Measurements from ENCODE around the gene SEC31A. TPM values are rescaled to one million over a fixed set of nuclear protein-coding genes. Genes with fewer than 3 reads are reported as not detected.

The SEC31A gene
- total RNA-seq, 1 experiment from 2014 or later, result 128 TPM

DNA sequence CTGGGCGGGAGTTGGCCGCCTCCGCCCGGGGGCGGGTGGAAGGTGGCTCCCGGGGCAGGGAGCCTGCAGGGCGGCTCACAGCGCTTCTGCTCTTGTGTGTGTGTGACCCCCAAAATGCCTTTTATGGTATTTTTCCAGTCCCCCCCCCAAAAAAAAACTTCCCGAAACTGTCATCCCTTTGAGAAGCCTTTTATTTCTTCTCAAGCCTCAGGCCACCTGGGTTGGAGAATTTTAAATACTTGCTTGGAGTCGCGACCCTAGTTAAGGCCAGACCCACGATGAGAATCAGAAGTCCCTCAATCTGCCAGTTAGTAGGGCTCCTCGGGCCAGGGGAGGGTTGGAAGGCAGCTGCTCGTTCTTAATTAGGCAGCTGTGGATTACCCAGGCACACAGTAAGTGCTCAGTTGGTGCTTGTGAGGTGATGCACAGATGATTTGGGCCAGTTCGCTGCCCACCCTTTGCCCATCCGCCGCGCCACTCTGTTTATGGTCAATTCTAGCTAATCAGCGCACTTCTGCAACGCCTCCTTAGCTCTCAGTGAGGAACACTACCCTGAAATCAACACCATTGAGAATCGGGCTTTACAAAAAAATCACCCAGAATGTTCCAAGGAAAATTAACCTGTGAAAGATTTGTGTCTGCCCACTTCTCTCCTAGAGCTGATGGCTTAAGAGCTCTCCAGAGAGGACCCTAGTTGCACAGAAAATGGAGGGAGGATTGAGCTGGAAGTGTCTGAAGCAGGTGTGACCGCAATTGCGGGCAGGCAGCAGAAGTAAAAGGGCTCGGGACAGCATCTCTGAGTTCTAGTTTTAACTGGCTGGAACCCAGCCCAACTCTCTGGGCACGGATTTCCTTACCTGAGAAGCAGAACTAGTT, 91.7 kb downstream of the SEC31A start:
- no peak overlapping the region for H3T11ph ChIP-seq (ENCODE audit: low read length)
- no peak overlapping the region for H3K23ac ChIP-seq (ENCODE audit: insufficient read length, low read depth, low read length)
- H3K4me3 Mint-ChIP-seq, result peak overlapping the region; percentile 62 to 80
- no peak overlapping the region for H3K27ac ChIP-seq (ENCODE audit: insufficient read length, low read depth, low read length)
- no peak overlapping the region for H2BK5ac ChIP-seq (ENCODE audit: insufficient read length, low read length)
- H3K79me2 ChIP-seq (ENCODE audit: insufficient read depth, low read length), result no peaks in the 10 kb centered on the region
- H3K18ac ChIP-seq (ENCODE audit: insufficient read length, low read depth, low read length), result no peak overlapping the region
- no peak overlapping the region for H4K8ac ChIP-seq (replicated peaks; ENCODE audit: insufficient read length, low read depth, low read length)
- no peak overlapping the region for H2AK5ac ChIP-seq (ENCODE audit: insufficient read length, low read length)
- no peak overlapping the region for H2BK12ac ChIP-seq (ENCODE audit: insufficient read length, low read depth, low read length)
- TF ChIP-seq, protein P1, sequence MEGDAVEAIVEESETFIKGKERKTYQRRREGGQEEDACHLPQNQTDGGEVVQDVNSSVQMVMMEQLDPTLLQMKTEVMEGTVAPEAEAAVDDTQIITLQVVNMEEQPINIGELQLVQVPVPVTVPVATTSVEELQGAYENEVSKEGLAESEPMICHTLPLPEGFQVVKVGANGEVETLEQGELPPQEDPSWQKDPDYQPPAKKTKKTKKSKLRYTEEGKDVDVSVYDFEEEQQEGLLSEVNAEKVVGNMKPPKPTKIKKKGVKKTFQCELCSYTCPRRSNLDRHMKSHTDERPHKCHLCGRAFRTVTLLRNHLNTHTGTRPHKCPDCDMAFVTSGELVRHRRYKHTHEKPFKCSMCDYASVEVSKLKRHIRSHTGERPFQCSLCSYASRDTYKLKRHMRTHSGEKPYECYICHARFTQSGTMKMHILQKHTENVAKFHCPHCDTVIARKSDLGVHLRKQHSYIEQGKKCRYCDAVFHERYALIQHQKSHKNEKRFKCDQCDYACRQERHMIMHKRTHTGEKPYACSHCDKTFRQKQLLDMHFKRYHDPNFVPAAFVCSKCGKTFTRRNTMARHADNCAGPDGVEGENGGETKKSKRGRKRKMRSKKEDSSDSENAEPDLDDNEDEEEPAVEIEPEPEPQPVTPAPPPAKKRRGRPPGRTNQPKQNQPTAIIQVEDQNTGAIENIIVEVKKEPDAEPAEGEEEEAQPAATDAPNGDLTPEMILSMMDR (conservative IDR thresholded peaks at IDR 0.05), result no peak
- DNase-seq, result peak; percentile 32
- no peaks in the 10 kb centered on the region for H4K20me1 ChIP-seq (ENCODE audit: control insufficient read depth, insufficient read depth, insufficient read length)
- no peak overlapping the region for H2BK15ac ChIP-seq (ENCODE audit: low read depth, low read length)
- no peak overlapping the region for H4K91ac ChIP-seq (ENCODE audit: insufficient read length, low read depth, low read length)
- H3K36me3 Mint-ChIP-seq (ENCODE audit: insufficient read depth in 1 of 3, low read depth in 3 of 3), result no peaks in the 10 kb centered on the region; a peak in 1 of 7 replicates
- no peak overlapping the region for H3K14ac ChIP-seq (ENCODE audit: insufficient read depth, low read length)
- peak overlapping the region; percentile 65 for H3K4me2 ChIP-seq (ENCODE audit: insufficient read depth, insufficient read length, low read length)
- H3K27me3 Mint-ChIP-seq (ENCODE audit: low read depth), result peaks cover 44% of the 10 kb centered on the region
- H2BK20ac ChIP-seq (ENCODE audit: low read depth, low read length, poor library complexity, severe bottlenecking), result no peak overlapping the region
- peaks cover 20% of the 10 kb centered on the region for H3K23me2 ChIP-seq (ENCODE audit: insufficient read length, low read depth, low read length, poor library complexity, severe bottlenecking)
- H3K4me1 ChIP-seq (ENCODE audit: insufficient read depth, low read length), result peaks cover 2% of the 10 kb centered on the region; the same call in 1 of the 2 replicates
- H2AFZ ChIP-seq (ENCODE audit: low read length), result no peak overlapping the region
- H3K27ac Mint-ChIP-seq, result no peak overlapping the region
- no peaks in the 10 kb centered on the region for H3K79me1 ChIP-seq (ENCODE audit: insufficient read depth, low read depth, low read length, poor library complexity, severe bottlenecking)
- H4K5ac ChIP-seq (ENCODE audit: insufficient read length, low read depth, low read length), result no peak overlapping the region
- no peak overlapping the region for H3K4ac ChIP-seq (ENCODE audit: low read depth, low read length)
- no peak overlapping the region for H3K56ac ChIP-seq (ENCODE audit: insufficient read length, low read depth, low read length)
- H2BK120ac ChIP-seq (ENCODE audit: low read depth, low read length, poor library complexity, severe bottlenecking), result no peak overlapping the region
- peaks cover 0 to 3% of the 10 kb centered on the region in 2 experiments; a peak in 2 of 5 replicates for H3K9me3 Mint-ChIP-seq
- no peak overlapping the region for H3K9ac ChIP-seq (ENCODE audit: extremely low read depth, insufficient read length, low read length)
- H3K27me3 ChIP-seq (ENCODE audit: insufficient read depth, low read length), result peaks cover 63% of the 10 kb centered on the region
- H3K4me1 Mint-ChIP-seq, result peaks cover 27% of the 10 kb centered on the region in 2 experiments
- WGBS (ENCODE audit: extremely low coverage, insufficient read length, low lambda C conversion rate), result no CpG with 5 or more reads among the region's 25 CpGs
- H3K9me3 ChIP-seq (ENCODE audit: control insufficient read depth, low read depth, low read length), result no peaks in the 10 kb centered on the region

All from H9 (cell line).